Measurements from ENCODE around the gene POLN. TPM values are rescaled to one million over a fixed set of nuclear protein-coding genes. Genes with fewer than 3 reads are reported as not detected.

Gene POLN
- total RNA-seq, 1 donor, result 2.9 TPM

DNA sequence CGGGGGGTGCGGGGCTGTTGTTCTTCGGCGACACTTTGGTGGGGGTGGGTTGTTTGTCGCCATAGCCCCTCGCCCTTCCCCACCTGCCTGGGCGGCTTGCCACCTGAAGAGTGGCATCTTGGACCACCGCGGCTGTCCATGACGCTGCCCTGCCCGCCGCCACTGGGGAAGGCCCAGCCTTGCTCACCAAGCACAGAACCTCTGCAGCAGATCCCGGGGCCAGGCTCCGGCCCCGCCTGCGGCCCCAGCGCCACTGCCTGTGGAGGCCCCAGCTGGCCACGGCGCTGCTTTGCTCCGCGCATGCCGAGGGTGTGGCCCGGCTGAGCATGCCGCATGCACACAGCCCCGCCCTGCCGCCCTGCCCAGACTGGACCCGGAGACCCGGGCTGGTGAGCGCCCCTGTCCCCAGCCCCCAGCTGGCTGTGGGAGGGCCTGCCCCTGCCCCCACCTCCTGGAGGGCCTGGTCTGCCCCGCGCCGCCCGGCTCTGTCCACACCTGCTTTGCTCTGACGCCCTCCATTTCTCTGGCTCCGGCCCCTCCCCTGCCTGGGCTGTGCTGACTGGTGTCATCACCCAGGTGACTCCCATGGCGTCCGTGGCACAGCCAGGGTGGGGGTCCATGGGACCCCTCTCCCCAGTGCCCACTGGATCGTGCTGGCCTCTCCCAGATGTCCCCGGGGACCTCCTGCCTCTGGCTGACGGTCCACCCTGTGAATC, 177.5 kb downstream of the POLN start:
- H3K27me3 ChIP-seq (ENCODE audit: insufficient read depth, low read length), result peaks cover 4% of the 10 kb centered on the region
- no peaks in the 10 kb centered on the region for H3K79me2 ChIP-seq (ENCODE audit: insufficient read depth, low read length)
- H3K9me3 ChIP-seq (ENCODE audit: low read depth, low read length), result no peaks in the 10 kb centered on the region
- peak; percentile 73 for DNase-seq (ENCODE audit: insufficient read length, low spot score, missing footprints)
- TF ChIP-seq, protein P1, sequence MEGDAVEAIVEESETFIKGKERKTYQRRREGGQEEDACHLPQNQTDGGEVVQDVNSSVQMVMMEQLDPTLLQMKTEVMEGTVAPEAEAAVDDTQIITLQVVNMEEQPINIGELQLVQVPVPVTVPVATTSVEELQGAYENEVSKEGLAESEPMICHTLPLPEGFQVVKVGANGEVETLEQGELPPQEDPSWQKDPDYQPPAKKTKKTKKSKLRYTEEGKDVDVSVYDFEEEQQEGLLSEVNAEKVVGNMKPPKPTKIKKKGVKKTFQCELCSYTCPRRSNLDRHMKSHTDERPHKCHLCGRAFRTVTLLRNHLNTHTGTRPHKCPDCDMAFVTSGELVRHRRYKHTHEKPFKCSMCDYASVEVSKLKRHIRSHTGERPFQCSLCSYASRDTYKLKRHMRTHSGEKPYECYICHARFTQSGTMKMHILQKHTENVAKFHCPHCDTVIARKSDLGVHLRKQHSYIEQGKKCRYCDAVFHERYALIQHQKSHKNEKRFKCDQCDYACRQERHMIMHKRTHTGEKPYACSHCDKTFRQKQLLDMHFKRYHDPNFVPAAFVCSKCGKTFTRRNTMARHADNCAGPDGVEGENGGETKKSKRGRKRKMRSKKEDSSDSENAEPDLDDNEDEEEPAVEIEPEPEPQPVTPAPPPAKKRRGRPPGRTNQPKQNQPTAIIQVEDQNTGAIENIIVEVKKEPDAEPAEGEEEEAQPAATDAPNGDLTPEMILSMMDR (IDR thresholded peaks at IDR 0.05; ENCODE audit: extremely low read depth, low read depth, low read length), result no peak
- no peak overlapping the region for H3K27ac ChIP-seq (ENCODE audit: low read depth, low read length)
- H2AFZ ChIP-seq (ENCODE audit: low read length), result no peak overlapping the region
- no peaks in the 10 kb centered on the region for H3K36me3 ChIP-seq (ENCODE audit: insufficient read depth, low read length)
- H3K4me3 ChIP-seq (ENCODE audit: insufficient read depth, low read length), result no peak overlapping the region
- no peak overlapping the region for H3K4me2 ChIP-seq (ENCODE audit: insufficient read depth, low read length)
- no peaks in the 10 kb centered on the region for H4K20me1 ChIP-seq (ENCODE audit: insufficient read depth, low read length)
- H3K4me1 ChIP-seq (ENCODE audit: insufficient read depth, low read length), result no peaks in the 10 kb centered on the region

DNA sequence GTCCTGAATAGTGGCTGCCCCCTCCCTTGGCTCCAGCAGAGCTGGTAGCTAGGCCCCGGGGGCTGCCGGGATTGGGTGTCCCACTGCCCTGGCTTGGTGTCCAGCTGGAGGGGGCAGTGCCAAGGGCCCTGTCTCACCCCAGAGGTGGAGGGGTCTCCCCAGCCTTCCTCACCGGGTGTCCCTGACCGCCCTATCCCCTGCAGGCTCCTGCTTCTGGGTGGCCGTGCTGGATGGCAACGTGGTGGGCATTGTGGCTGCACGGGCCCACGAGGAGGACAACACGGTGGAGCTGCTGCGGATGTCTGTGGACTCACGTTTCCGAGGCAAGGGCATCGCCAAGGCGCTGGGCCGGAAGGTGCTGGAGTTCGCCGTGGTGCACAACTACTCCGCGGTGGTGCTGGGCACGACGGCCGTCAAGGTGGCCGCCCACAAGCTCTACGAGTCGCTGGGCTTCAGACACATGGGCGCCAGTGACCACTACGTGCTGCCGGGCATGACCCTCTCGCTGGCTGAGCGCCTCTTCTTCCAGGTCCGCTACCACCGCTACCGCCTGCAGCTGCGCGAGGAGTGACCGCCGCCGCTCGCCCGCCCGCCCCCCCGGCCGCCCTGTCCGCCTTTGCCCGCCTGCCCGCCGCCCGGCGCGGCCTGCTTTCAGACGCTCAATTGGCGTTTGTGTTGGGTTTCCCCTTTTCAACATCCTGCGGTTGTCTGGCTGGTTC, 178.2 kb downstream of the POLN start:
- peak; percentile 87 for DNase-seq (ENCODE audit: insufficient read length, low spot score, missing footprints)
- Histone ChIP-seq H3K4me2 (ENCODE audit: insufficient read depth, low read length) (no peak overlapping the region), H3K79me2 (ENCODE audit: insufficient read depth, low read length) (no peaks in the 10 kb centered on the region), H3K9me3 (ENCODE audit: low read depth, low read length) (no peaks in the 10 kb centered on the region), H3K27me3 (ENCODE audit: insufficient read depth, low read length) (peaks cover 4% of the 10 kb centered on the region), H3K4me3 (ENCODE audit: insufficient read depth, low read length) (no peak overlapping the region), H4K20me1 (ENCODE audit: insufficient read depth, low read length) (no peaks in the 10 kb centered on the region), H2AFZ (ENCODE audit: low read length) (no peak overlapping the region), H3K27ac (ENCODE audit: low read depth, low read length) (no peak overlapping the region), H3K36me3 (ENCODE audit: insufficient read depth, low read length) (no peaks in the 10 kb centered on the region), H3K4me1 (ENCODE audit: insufficient read depth, low read length) (no peaks in the 10 kb centered on the region)
- TF ChIP-seq, protein P1 (IDR thresholded peaks at IDR 0.05; ENCODE audit: extremely low read depth, low read depth, low read length), result no peak

DNA sequence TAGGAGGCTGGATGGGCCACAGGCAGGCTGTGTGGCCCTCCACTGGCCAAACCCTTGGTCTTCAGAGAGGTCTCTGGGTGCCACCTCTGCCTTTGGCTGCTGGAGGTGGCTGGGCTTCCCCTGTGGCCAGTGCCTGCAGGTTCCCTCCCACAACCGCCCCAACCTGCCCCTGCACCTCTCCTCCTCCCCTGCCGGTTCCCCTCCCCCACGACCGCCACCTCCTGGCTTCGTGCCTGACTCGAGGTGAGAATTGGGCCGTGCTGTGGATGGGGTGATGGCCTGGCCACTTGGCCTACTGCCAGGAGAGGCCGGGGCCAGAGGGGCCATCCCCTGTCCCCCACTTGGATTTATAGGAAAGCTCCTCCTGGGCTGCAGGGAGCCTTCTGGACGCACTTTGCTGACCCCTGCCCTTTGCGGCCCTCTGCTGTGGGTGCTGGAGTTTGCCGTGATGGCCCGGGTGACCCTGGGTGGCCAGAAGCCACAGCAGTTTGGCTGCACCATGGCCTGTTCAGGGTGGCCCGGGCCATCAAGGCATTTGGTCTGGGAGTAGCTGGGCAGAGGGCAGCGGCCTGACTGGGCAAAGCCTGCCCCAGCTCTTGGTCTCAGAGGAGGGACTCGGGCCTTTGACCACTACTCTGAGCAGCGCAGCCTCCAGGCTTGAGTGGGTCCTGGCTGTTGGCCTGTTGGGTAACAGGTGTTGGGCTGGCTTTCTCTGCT, 179.0 kb downstream of the POLN start:
- no peak overlapping the region for H3K27ac ChIP-seq (ENCODE audit: low read depth, low read length)
- TF ChIP-seq, protein P1 (IDR thresholded peaks at IDR 0.05; ENCODE audit: extremely low read depth, low read depth, low read length), result no peak
- no peaks in the 10 kb centered on the region for H3K4me1 ChIP-seq (ENCODE audit: insufficient read depth, low read length)
- DNase-seq (ENCODE audit: insufficient read length, low spot score, missing footprints), result peak; percentile 87
- no peak overlapping the region for H3K4me2 ChIP-seq (ENCODE audit: insufficient read depth, low read length)
- no peak overlapping the region for H3K4me3 ChIP-seq (ENCODE audit: insufficient read depth, low read length)
- H3K79me2 ChIP-seq (ENCODE audit: insufficient read depth, low read length), result no peaks in the 10 kb centered on the region
- no peak overlapping the region for H2AFZ ChIP-seq (ENCODE audit: low read length)
- H3K9me3 ChIP-seq (ENCODE audit: low read depth, low read length), result no peaks in the 10 kb centered on the region
- no peaks in the 10 kb centered on the region for H3K36me3 ChIP-seq (ENCODE audit: insufficient read depth, low read length)
- peaks cover 10% of the 10 kb centered on the region for H3K27me3 ChIP-seq (ENCODE audit: insufficient read depth, low read length)
- H4K20me1 ChIP-seq (ENCODE audit: insufficient read depth, low read length), result no peaks in the 10 kb centered on the region
